ENCODE data around the gene FARSB. TPM values are rescaled to one million over a fixed set of nuclear protein-coding genes. Genes with fewer than 3 reads are reported as not detected.

Gene FARSB
- total and polyA plus RNA-seq, 3 donors from 2014 or later: 14.1 to 35.0 (median 22.8) TPM

GRCh38 chr2:222670191-222671038 is 14.5 kb upstream of the FARSB start:
- Histone ChIP-seq H3K36me3 (ENCODE audit: low read depth, missing control alignments) (no peaks in the 10 kb centered on the region), H3K9me3 (no peaks in the 10 kb centered on the region), H3K4me1 (peaks cover 3% of the 10 kb centered on the region), H3K27ac (no peak overlapping the region), H3K4me3 (no peak overlapping the region), H3K27me3 (no peaks in the 10 kb centered on the region)
- DNase-seq: no peak
- 63 to 70% methylated on average over 9 of the region's 9 CpGs for WGBS, 2 donors
- intact Hi-C loops (cut with DNase I; ENCODE audit: low total_unique reads): no loop called here
- TF ChIP-seq, protein P1, sequence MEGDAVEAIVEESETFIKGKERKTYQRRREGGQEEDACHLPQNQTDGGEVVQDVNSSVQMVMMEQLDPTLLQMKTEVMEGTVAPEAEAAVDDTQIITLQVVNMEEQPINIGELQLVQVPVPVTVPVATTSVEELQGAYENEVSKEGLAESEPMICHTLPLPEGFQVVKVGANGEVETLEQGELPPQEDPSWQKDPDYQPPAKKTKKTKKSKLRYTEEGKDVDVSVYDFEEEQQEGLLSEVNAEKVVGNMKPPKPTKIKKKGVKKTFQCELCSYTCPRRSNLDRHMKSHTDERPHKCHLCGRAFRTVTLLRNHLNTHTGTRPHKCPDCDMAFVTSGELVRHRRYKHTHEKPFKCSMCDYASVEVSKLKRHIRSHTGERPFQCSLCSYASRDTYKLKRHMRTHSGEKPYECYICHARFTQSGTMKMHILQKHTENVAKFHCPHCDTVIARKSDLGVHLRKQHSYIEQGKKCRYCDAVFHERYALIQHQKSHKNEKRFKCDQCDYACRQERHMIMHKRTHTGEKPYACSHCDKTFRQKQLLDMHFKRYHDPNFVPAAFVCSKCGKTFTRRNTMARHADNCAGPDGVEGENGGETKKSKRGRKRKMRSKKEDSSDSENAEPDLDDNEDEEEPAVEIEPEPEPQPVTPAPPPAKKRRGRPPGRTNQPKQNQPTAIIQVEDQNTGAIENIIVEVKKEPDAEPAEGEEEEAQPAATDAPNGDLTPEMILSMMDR (IDR thresholded peaks at IDR 0.05): no peak
- TF ChIP-seq POLR2A (IDR thresholded peaks at IDR 0.05): no peak

- no peaks in the 10 kb centered on the region for H3K27me3 ChIP-seq
- no peaks in the 10 kb centered on the region for H3K9me3 ChIP-seq
- intact Hi-C loops (cut with DNase I; ENCODE audit: low total_unique reads): no loop called here
- no peak for DNase-seq
- 83 to 85% methylated on average over 4 of the region's 4 CpGs for WGBS, 2 donors
- H3K36me3 ChIP-seq (ENCODE audit: low read depth, missing control alignments): no peaks in the 10 kb centered on the region
- H3K27ac ChIP-seq: no peak overlapping the region
- TF ChIP-seq, protein P1 (IDR thresholded peaks at IDR 0.05): no peak
- no peak for TF ChIP-seq POLR2A (IDR thresholded peaks at IDR 0.05)
- no peak overlapping the region for H3K4me3 ChIP-seq
- H3K4me1 ChIP-seq: peaks cover 3% of the 10 kb centered on the region
These were observed 13.5 kb upstream of the FARSB start for GRCh38 chr2:222669353-222669752.

- WGBS, 2 donors: 65 to 85% methylated on average over 3 of the region's 3 CpGs
- no peak overlapping the region for H3K27ac ChIP-seq
- TF ChIP-seq, protein P1 (IDR thresholded peaks at IDR 0.05): no peak
- TF ChIP-seq POLR2A (IDR thresholded peaks at IDR 0.05): no peak
- H3K36me3 ChIP-seq (ENCODE audit: low read depth, missing control alignments): no peaks in the 10 kb centered on the region
- intact Hi-C loops (cut with DNase I; ENCODE audit: low total_unique reads): no loop called here
- H3K27me3 ChIP-seq: no peaks in the 10 kb centered on the region
- no peak overlapping the region for H3K4me3 ChIP-seq
- H3K4me1 ChIP-seq: peaks cover 3% of the 10 kb centered on the region
- no peaks in the 10 kb centered on the region for H3K9me3 ChIP-seq
- no peak for DNase-seq
These were observed 12.7 kb upstream of the FARSB start for GRCh38 chr2:222668494-222669154.

DNA sequence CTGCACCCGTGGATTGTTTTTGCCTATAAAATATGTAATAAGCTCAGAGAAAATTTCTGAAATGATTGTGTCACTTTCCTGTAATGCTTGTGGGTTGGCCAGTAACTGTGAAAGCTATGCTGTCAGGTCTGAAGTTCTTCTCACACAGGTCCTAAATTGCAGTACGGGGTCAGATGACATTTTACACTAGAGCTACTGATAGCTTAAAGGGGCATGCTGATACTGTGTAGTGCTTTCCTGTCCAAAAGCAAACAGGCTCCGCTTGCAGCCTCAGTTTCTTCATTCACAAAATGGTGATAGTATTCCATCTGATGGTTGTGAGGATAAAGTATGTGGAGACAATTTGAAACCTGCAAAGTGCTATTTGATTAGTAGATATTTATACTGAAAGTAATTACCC is 7.6 kb upstream of the FARSB start:
- Histone ChIP-seq H3K27me3 (no peaks in the 10 kb centered on the region), H3K36me3 (ENCODE audit: low read depth, missing control alignments) (no peaks in the 10 kb centered on the region), H3K9me3 (no peaks in the 10 kb centered on the region), H3K4me3 (no peak overlapping the region), H3K4me1 (no peaks in the 10 kb centered on the region), H3K27ac (no peak overlapping the region)
- WGBS, 2 donors: 75 to 76% methylated on average over 3 of the region's 3 CpGs
- intact Hi-C loops (cut with DNase I; ENCODE audit: low total_unique reads): no loop called here
- TF ChIP-seq POLR2A (IDR thresholded peaks at IDR 0.05): no peak
- TF ChIP-seq, protein P1 (IDR thresholded peaks at IDR 0.05): no peak
- DNase-seq: no peak
